Stomach (tissue), 4 donors: ENCODE results near the gene POFUT2.

Experiments used
- EP300 ChIP-seq: sonication (generic); formaldehyde crosslinking; IDR thresholded peaks from one replicate; pipeline ENCODE4 v1.6.1; 2017; ENCODE audit warnings: antibody characterized with exemption
- POLR2A ChIP-seq, 4 donors: fragments of 450-650 bp; IDR thresholded peaks; one replicate each; pipeline ENCODE4 v1.6.1; 2016; ENCODE audit warnings: antibody characterized with exemption in 4 of 4, control low read depth in 2 of 4, mild to moderate bottlenecking in 1 of 4, moderate library complexity in 1 of 4
- TF ChIP-seq, protein P1 (sequence below), 7 experiments: fragments of 450-650 bp in 4 of 7; fragments of 200-600 bp in 3 of 7; sonication (generic) in 3 of 7; IDR thresholded peaks; one replicate each; pipeline ENCODE4 v1.5.1; 2016 to 2019; ENCODE audit warnings: antibody characterized with exemption in 7 of 7, control low read depth in 2 of 7, mild to moderate bottlenecking in 1 of 7

- TF ChIP-seq, protein P1, sequence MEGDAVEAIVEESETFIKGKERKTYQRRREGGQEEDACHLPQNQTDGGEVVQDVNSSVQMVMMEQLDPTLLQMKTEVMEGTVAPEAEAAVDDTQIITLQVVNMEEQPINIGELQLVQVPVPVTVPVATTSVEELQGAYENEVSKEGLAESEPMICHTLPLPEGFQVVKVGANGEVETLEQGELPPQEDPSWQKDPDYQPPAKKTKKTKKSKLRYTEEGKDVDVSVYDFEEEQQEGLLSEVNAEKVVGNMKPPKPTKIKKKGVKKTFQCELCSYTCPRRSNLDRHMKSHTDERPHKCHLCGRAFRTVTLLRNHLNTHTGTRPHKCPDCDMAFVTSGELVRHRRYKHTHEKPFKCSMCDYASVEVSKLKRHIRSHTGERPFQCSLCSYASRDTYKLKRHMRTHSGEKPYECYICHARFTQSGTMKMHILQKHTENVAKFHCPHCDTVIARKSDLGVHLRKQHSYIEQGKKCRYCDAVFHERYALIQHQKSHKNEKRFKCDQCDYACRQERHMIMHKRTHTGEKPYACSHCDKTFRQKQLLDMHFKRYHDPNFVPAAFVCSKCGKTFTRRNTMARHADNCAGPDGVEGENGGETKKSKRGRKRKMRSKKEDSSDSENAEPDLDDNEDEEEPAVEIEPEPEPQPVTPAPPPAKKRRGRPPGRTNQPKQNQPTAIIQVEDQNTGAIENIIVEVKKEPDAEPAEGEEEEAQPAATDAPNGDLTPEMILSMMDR (IDR thresholded peaks at IDR 0.05): no peak
- TF ChIP-seq EP300 (no peak), POLR2A (IDR thresholded peaks at IDR 0.05) (no peak)
Measured at GRCh38 chr21:45332415-45332814, 44.7 kb upstream of the POFUT2 start.
